SU-DHL-6 (cell line): ENCODE results near the gene AFAP1.

Source experiments
- H2AFZ ChIP-seq: fragments of 200-600 bp; sonication (generic); 2 replicates; pipeline ENCODE4 v1.6.1; 2014; ENCODE audit warnings: low read depth, mild to moderate bottlenecking, moderate library complexity, mixed read lengths, antibody characterized with exemption, low read length; ENCODE audit not compliant: severe bottlenecking
- H3F3A ChIP-seq: fragments of 200-600 bp; shearing (Covaris generic); 2 replicates; pipeline ENCODE4 v1.6.0; 2016; ENCODE audit warnings: antibody characterized with exemption, mild to moderate bottlenecking; ENCODE audit not compliant: insufficient read depth
- H3K27ac ChIP-seq: fragments of 200-600 bp; sonication (generic); 2 replicates; pipeline ENCODE4 v1.5.1; 2016; ENCODE audit warnings: low read depth, mild to moderate bottlenecking, low read length, moderate library complexity, mixed read lengths
- H3K27me3 ChIP-seq: fragments of 200-600 bp; sonication (generic), shearing (Covaris generic); 2 replicates; pipeline ENCODE4 v1.6.0; 2014; ENCODE audit warnings: mild to moderate bottlenecking, low read length
- H3K36me3 ChIP-seq: fragments of 200-600 bp; sonication (generic); 2 replicates; pipeline ENCODE4 v1.6.1; 2014; ENCODE audit warnings: mild to moderate bottlenecking, low read length, mixed read lengths
- H3K4me2 ChIP-seq: fragments of 300-600, 200-600 bp; shearing (Covaris generic), sonication (generic); 2 replicates; pipeline ENCODE4 v1.6.0; 2014; ENCODE audit warnings: low read length, low read depth, mild to moderate bottlenecking; ENCODE audit not compliant: poor library complexity, severe bottlenecking
- H3K4me3 ChIP-seq: fragments of 200-600 bp; sonication (generic); 2 replicates; pipeline ENCODE4 v1.5.1; 2014; ENCODE audit warnings: antibody characterized with exemption, low read length, mild to moderate bottlenecking, mixed read lengths; ENCODE audit not compliant: insufficient read depth, poor library complexity, severe bottlenecking
- H3K79me2 ChIP-seq: fragments of 200-600 bp; sonication (generic); 2 replicates; pipeline ENCODE4 v1.6.1; 2014; ENCODE audit warnings: mild to moderate bottlenecking, low read length, moderate library complexity; ENCODE audit not compliant: insufficient read depth
- H3K9ac ChIP-seq: fragments of 200-600 bp; sonication (generic); 2 replicates; pipeline ENCODE4 v1.7.0; 2014; ENCODE audit warnings: mild to moderate bottlenecking, low read length
- H3K9me2 ChIP-seq: fragments of 200-600 bp; sonication (generic); replicated peaks from 2 replicates; pipeline ENCODE4 v1.6.1; 2014; ENCODE audit warnings: low read length; ENCODE audit not compliant: insufficient read depth
- H3K9me3 ChIP-seq: fragments of 200-600 bp; sonication (generic); 2 replicates; pipeline ENCODE4 v1.6.1; 2014; ENCODE audit warnings: low read length, mixed read lengths; ENCODE audit not compliant: insufficient read depth
- H4K20me1 ChIP-seq: fragments of 200-600 bp; sonication (generic); 2 replicates; pipeline ENCODE4 v1.6.1; 2014; ENCODE audit warnings: low read depth, mild to moderate bottlenecking, antibody characterized with exemption, low read length, moderate library complexity, mixed read lengths
- EZH2phosphoT487 ChIP-seq: fragments of 200-600 bp; sonication (generic), shearing (Covaris generic); conservative IDR thresholded peaks from 2 replicates; pipeline ENCODE4 v1.6.1; 2018; ENCODE audit warnings: mild to moderate bottlenecking, antibody characterized with exemption, low read length, moderate library complexity, mixed read lengths
- TF ChIP-seq, protein P1 (sequence below): fragments of 200-600 bp; sonication (generic); IDR thresholded peaks from one replicate; pipeline ENCODE4 v1.5.1; 2017; ENCODE audit warnings: antibody characterized with exemption, mild to moderate bottlenecking, low read length, moderate library complexity; ENCODE audit not compliant: insufficient read depth, poor library complexity, severe bottlenecking

The AFAP1 gene

DNA sequence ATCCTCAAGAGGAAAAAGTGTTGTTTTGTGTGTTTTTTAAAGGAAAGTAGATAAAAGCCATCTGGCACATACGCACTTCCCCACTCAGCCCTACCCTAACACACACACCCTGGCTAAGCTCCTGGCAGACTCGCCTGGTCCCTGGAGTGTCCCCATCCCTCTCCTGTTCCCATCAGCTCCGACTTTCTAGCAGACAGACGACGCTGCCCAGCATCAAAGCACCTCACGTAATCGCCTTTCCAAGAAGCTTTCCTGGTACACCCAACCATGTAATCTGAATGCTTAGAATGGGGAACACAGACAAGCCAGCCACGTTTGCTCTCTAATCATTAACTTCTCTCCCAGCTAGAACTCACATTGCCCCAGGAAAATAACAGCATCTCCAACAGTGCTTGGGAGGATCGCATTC, 116.2 kb downstream of the AFAP1 start:
- Histone ChIP-seq H3K4me3 (no peak overlapping the region), H2AFZ (no peak overlapping the region), H3K79me2 (no peaks in the 10 kb centered on the region), H3K9me3 (no peaks in the 10 kb centered on the region), H3K27me3 (peaks cover 5% of the 10 kb centered on the region; the same call in 1 of the 2 replicates), H3K27ac (no peak overlapping the region), H3K9ac (no peak overlapping the region), H3F3A (no peaks in the 10 kb centered on the region), H3K9me2 (no peaks in the 10 kb centered on the region), H3K36me3 (no peaks in the 10 kb centered on the region), H3K4me2 (no peak overlapping the region), H4K20me1 (no peaks in the 10 kb centered on the region)
- TF ChIP-seq, protein P1, sequence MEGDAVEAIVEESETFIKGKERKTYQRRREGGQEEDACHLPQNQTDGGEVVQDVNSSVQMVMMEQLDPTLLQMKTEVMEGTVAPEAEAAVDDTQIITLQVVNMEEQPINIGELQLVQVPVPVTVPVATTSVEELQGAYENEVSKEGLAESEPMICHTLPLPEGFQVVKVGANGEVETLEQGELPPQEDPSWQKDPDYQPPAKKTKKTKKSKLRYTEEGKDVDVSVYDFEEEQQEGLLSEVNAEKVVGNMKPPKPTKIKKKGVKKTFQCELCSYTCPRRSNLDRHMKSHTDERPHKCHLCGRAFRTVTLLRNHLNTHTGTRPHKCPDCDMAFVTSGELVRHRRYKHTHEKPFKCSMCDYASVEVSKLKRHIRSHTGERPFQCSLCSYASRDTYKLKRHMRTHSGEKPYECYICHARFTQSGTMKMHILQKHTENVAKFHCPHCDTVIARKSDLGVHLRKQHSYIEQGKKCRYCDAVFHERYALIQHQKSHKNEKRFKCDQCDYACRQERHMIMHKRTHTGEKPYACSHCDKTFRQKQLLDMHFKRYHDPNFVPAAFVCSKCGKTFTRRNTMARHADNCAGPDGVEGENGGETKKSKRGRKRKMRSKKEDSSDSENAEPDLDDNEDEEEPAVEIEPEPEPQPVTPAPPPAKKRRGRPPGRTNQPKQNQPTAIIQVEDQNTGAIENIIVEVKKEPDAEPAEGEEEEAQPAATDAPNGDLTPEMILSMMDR = no peak
- TF ChIP-seq EZH2phosphoT487 = no peak

DNA sequence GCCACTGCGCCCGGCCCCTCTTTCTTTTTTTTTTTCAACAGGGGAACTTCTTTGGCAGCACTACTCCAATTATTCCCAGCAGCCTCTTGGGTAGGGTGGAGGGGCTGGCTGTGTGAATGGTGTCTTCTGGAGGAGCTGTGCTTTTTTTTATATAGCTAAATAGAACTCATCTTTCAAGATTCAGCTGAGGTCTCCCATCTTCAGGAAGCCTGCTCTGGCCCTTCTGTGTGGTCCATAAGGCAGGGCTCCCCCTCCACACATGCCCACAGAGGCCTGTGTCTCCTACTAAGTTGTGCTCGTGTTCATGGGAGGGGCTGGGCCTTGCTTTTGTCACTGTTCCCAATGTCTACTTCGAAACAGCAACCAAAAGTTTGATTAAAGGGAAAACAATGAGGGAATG, 116.8 kb downstream of the AFAP1 start:
- H4K20me1 ChIP-seq = no peaks in the 10 kb centered on the region
- H3K9me3 ChIP-seq = no peaks in the 10 kb centered on the region
- no peak for TF ChIP-seq EZH2phosphoT487
- TF ChIP-seq, protein P1 = no peak
- no peak overlapping the region for H3K27ac ChIP-seq
- no peak overlapping the region for H3K9ac ChIP-seq
- no peak overlapping the region for H2AFZ ChIP-seq
- H3K4me2 ChIP-seq = no peak overlapping the region
- H3F3A ChIP-seq = no peaks in the 10 kb centered on the region
- peaks cover 5% of the 10 kb centered on the region; the same call in 1 of the 2 replicates for H3K27me3 ChIP-seq
- no peaks in the 10 kb centered on the region for H3K36me3 ChIP-seq
- no peaks in the 10 kb centered on the region for H3K79me2 ChIP-seq
- H3K4me3 ChIP-seq = no peak overlapping the region
- H3K9me2 ChIP-seq = no peaks in the 10 kb centered on the region

- Histone ChIP-seq H3K79me2 (no peaks in the 10 kb centered on the region), H3K27me3 (peaks cover 5% of the 10 kb centered on the region; the same call in 1 of the 2 replicates), H4K20me1 (no peaks in the 10 kb centered on the region), H3K4me2 (no peak overlapping the region), H3K9me3 (no peaks in the 10 kb centered on the region), H3K4me3 (no peak overlapping the region), H2AFZ (no peak overlapping the region), H3F3A (no peaks in the 10 kb centered on the region), H3K36me3 (no peaks in the 10 kb centered on the region), H3K9me2 (no peaks in the 10 kb centered on the region), H3K9ac (no peak overlapping the region), H3K27ac (no peak overlapping the region)
- TF ChIP-seq, protein P1 = no peak
- TF ChIP-seq EZH2phosphoT487 = no peak
Observed at GRCh38 chr4:7822137-7822505, 117.5 kb downstream of the AFAP1 start.
